Progenitor cell of endocrine pancreas (in vitro differentiated cells): Measurements from ENCODE around the gene ZNF565. TPM values are rescaled to one million over a fixed set of nuclear protein-coding genes. Genes with fewer than 3 reads are reported as not detected.
A peak's percentile ranks its signal among the peaks of the same experiment; 100 is the strongest.
"Not testable (repeated sequence)": the region's sequence is repeated elsewhere in the genome, so short reads cannot be mapped to it uniquely, and the experiment has no call there.

Source experiments
- DNase-seq: peaks from one replicate; pipeline ENCODE4 v3.0.0; 2021; ENCODE audit warnings: low spot score; ENCODE audit not compliant: unreplicated experiment
- H3K27ac Mint-ChIP-seq: 2 replicates; pipeline ENCODE4 v1.8.0; 2021; ENCODE audit warnings: mild to moderate bottlenecking, moderate library complexity, mixed read lengths
- H3K27me3 Mint-ChIP-seq: 2 replicates; pipeline ENCODE4 v1.8.0; 2021; ENCODE audit warnings: mixed read lengths
- H3K36me3 Mint-ChIP-seq: 2 replicates; pipeline ENCODE4 v1.8.0; 2022; ENCODE audit warnings: mixed read lengths; ENCODE audit not compliant: insufficient read depth
- H3K4me1 Mint-ChIP-seq: 2 replicates; pipeline ENCODE4 v1.8.0; 2021; ENCODE audit warnings: low read depth, mixed read lengths
- H3K4me3 Mint-ChIP-seq: 2 replicates; pipeline ENCODE4 v1.8.0; 2021; ENCODE audit warnings: low read depth, mild to moderate bottlenecking, moderate library complexity, mixed read lengths
- H3K9me3 Mint-ChIP-seq: 2 replicates; pipeline ENCODE4 v1.8.0; 2021; ENCODE audit warnings: low read depth, mixed read lengths
- total RNA-seq: library from RNA; stranded (reverse); gene quantifications from 2 replicates; pipeline ENCODE4 v1.2.1, GENCODE V29; 2021
- TF ChIP-seq, protein P1 (sequence below): fragments of 200-600 bp; sonication (generic); IDR thresholded peaks from one replicate; pipeline ENCODE4 v1.5.0; 2021; ENCODE audit warnings: antibody characterized with exemption, mild to moderate bottlenecking; ENCODE audit not compliant: unreplicated experiment

The ZNF565 gene
- total RNA-seq, 1 donor from 2014 or later, result 8.2 TPM

GRCh38 chr19:36139473-36140303 is 74.8 kb downstream of the ZNF565 start, which contains the start of gene CAPNS1:
Gene CAPNS1, plus strand, starts transcription at chr19:36140066. Its CDS starts 946 bp downstream, at chr19:36141012.
- Mint-ChIP-seq H3K4me3 (peak within 1 kb of the TSS; percentile 98), H3K9me3 (peaks cover 4% of the 10 kb centered on the region), H3K27ac (peak within 1 kb of the TSS; percentile 98), H3K36me3 (peaks cover 15% of the 10 kb centered on the region), H3K4me1 (peaks cover 11% of the 10 kb centered on the region), H3K27me3 (peaks cover 7% of the 10 kb centered on the region)
- TF ChIP-seq, protein P1, sequence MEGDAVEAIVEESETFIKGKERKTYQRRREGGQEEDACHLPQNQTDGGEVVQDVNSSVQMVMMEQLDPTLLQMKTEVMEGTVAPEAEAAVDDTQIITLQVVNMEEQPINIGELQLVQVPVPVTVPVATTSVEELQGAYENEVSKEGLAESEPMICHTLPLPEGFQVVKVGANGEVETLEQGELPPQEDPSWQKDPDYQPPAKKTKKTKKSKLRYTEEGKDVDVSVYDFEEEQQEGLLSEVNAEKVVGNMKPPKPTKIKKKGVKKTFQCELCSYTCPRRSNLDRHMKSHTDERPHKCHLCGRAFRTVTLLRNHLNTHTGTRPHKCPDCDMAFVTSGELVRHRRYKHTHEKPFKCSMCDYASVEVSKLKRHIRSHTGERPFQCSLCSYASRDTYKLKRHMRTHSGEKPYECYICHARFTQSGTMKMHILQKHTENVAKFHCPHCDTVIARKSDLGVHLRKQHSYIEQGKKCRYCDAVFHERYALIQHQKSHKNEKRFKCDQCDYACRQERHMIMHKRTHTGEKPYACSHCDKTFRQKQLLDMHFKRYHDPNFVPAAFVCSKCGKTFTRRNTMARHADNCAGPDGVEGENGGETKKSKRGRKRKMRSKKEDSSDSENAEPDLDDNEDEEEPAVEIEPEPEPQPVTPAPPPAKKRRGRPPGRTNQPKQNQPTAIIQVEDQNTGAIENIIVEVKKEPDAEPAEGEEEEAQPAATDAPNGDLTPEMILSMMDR, result peak; percentile 43
- peak; percentile 97 for DNase-seq

- H3K4me3 Mint-ChIP-seq, result peak overlapping the region; percentile 98
- DNase-seq, result no peak
- TF ChIP-seq, protein P1, result no peak
- peak overlapping the region; percentile 98 for H3K27ac Mint-ChIP-seq
- H3K9me3 Mint-ChIP-seq, result peaks cover 4% of the 10 kb centered on the region
- peaks cover 12% of the 10 kb centered on the region for H3K36me3 Mint-ChIP-seq
- peaks cover 7% of the 10 kb centered on the region for H3K27me3 Mint-ChIP-seq
- H3K4me1 Mint-ChIP-seq, result peaks cover 11% of the 10 kb centered on the region
These were observed 75.4 kb downstream of the ZNF565 start for GRCh38 chr19:36139120-36139472.

DNA sequence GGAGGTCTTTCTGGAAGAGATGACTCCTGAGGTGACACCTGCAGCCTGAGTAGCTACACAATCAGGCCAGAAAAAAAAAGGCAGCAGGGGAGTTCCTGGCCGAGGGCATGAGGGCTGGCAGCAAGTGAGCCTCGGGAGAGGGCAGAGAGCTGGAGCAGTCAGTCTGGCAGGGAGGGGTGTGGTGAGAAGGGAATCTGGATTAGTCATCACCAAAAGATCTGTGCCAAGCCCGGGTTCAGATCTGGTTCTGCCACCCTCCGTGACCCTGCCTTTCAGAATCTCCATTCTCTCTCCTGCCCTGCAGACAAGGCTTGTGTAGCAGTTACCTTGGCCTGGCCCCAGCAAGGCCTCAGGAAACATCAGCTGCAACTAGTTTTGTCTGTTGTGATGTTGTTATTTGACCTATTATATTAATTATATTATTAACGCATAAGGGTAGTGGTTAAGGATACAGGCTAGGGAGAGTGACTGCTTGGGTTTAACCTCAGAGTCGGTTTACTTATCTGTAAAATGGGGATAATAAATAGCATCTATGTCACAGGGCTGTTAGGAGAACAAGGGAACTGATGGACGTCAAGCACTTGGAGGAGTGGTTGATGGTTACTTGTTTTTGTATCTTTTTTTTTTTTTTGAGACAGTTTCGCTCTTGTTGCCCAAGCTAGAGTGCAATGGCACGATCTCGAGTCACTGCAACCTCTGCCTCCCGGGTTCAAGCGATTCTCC is 77.3 kb downstream of the ZNF565 start:
- Mint-ChIP-seq H3K27ac (no peak overlapping the region), H3K36me3 (peaks cover 6% of the 10 kb centered on the region), H3K4me1 (peaks cover 11% of the 10 kb centered on the region), H3K27me3 (peaks cover 7% of the 10 kb centered on the region), H3K4me3 (no peak overlapping the region), H3K9me3 (peaks cover 4% of the 10 kb centered on the region)
- no peak for DNase-seq
- TF ChIP-seq, protein P1, result no peak

GRCh38 chr19:36134867-36135266 is 79.6 kb downstream of the ZNF565 start:
- H3K4me1 Mint-ChIP-seq, DNase-seq: not testable (repeated sequence)

More at GRCh38 chr19:36134867-36135266, 79.6 kb downstream of the ZNF565 start:
- H3K36me3 Mint-ChIP-seq, H3K9me3 Mint-ChIP-seq, H3K27ac Mint-ChIP-seq, H3K27me3 Mint-ChIP-seq, H3K4me3 Mint-ChIP-seq: not testable (repeated sequence)

Other genes starting within 250 kb of the ZNF565 start
- gene SDHAF1, start 219.5 kb downstream of the ZNF565 start, total RNA-seq, result 13.3 and 14.4 TPM in 2 replicates
- gene SYNE4, start 205.9 kb downstream of the ZNF565 start, total RNA-seq, result 32.8 and 33.2 TPM in 2 replicates
- 32.9 and 36.8 TPM in 2 replicates for gene ALKBH6, start 200.5 kb downstream of the ZNF565 start, total RNA-seq
- 16.2 and 17.9 TPM in 2 replicates for gene CLIP3, start 181.8 kb downstream of the ZNF565 start, total RNA-seq
- gene THAP8, start 160.4 kb downstream of the ZNF565 start, total RNA-seq, result 10.1 and 10.4 TPM in 2 replicates
- gene WDR62, start 159.8 kb downstream of the ZNF565 start, total RNA-seq, result 9.2 and 10.6 TPM in 2 replicates
- gene OVOL3, start 103.5 kb downstream of the ZNF565 start, total RNA-seq, result 0.47 TPM in 1 of 2 replicates, not detected in the other
- 84.8 and 85.8 TPM in 2 replicates for gene POLR2I, start 99.8 kb downstream of the ZNF565 start, total RNA-seq
- gene TBCB, start 99.2 kb downstream of the ZNF565 start, total RNA-seq, result 138 and 148 TPM in 2 replicates
- 427 and 435 TPM in 2 replicates for gene CAPNS1, start 74.6 kb downstream of the ZNF565 start, total RNA-seq
- not detected in 2 replicates for gene COX7A1, start 62.2 kb downstream of the ZNF565 start, total RNA-seq
- gene ZNF146, start 441 bp upstream of the ZNF565 start, total RNA-seq, result 99.0 and 101 TPM in 2 replicates
- gene ZFP14, start 164.5 kb upstream of the ZNF565 start, total RNA-seq, result 18.8 and 19.2 TPM in 2 replicates
- 15.4 and 16.4 TPM in 2 replicates for gene ZFP82, start 204.0 kb upstream of the ZNF565 start, total RNA-seq